Inflammatory macrophage (primary cell): ENCODE results near the gene TDRD12.
"Not testable (repeated sequence)": the region's sequence is repeated elsewhere in the genome, so short reads cannot be mapped to it uniquely, and the experiment has no call there.

Experiments used
- DNase-seq, 2 donors: peaks; one replicate each; pipeline ENCODE4 v3.0.0-alpha.2; 2020 to 2022

Gene TDRD12

GRCh38 chr19:32748948-32749347, 29.4 kb downstream of the TDRD12 start:
- no peak for DNase-seq

DNA sequence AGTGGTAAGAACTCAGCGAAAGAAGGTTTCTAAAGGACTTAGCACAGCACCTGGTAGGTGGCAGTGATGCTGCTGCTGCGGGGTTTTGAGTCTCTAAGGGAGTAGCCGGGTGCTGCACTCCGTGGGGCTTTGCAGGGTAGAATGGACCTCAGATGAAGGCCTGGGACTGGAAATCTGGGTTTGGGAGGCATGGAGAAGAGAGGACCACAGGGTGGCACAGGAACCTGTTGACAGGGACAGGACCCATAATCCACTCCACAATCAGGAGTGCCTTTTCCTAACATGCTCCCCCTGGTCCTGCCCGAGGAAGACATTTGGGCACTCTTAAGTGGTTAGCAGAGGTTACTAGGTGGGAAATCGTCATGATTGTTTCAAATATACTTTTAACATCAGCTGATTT, 29.8 kb downstream of the TDRD12 start:
- DNase-seq, result no peak

- DNase-seq, result peak; percentile 22 to 44
Measured at GRCh38 chr19:32750441-32751055, 31.0 kb downstream of the TDRD12 start.

DNA sequence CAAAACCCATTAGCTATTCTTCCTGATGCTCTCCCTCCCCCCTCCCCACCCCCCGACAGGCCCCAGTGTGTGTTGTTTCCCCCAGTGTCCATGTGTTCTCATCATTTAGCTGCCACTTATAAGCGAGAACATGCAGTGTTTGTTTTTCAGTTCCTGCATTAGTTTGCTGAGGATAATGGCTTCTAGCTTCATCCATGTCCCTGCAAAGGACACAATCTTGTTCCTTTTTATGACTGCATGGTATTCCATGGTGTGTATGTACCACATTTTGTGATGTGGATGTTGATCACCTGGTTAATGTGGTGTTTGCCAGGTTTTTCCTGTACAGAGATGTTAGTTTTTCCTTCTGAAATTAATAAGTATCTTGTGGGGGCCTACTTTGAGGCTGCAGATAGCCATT, 31.5 kb downstream of the TDRD12 start:
- DNase-seq, result no peak

DNA sequence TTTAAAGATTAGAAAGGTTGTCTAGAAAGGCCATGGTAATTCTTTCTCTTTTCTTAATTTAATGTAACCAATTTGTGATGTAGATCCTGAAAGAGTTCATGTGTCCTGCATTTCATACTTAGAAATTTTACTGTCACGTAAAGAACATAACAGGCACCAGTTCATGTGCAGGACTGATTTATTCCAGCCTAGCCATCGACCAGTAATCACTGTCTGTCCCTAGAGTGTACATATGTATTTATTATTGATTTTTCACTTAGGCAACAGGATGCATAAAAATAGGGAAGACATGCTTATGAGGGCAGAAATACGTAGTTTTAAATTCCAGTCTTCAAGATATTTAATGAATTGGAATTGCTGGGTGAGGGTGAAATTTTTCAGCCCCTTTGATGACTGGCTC, 37.6 kb downstream of the TDRD12 start:
- DNase-seq, result no peak

GRCh38 chr19:32765365-32765764, 45.8 kb downstream of the TDRD12 start:
- not testable (repeated sequence) for DNase-seq

DNA sequence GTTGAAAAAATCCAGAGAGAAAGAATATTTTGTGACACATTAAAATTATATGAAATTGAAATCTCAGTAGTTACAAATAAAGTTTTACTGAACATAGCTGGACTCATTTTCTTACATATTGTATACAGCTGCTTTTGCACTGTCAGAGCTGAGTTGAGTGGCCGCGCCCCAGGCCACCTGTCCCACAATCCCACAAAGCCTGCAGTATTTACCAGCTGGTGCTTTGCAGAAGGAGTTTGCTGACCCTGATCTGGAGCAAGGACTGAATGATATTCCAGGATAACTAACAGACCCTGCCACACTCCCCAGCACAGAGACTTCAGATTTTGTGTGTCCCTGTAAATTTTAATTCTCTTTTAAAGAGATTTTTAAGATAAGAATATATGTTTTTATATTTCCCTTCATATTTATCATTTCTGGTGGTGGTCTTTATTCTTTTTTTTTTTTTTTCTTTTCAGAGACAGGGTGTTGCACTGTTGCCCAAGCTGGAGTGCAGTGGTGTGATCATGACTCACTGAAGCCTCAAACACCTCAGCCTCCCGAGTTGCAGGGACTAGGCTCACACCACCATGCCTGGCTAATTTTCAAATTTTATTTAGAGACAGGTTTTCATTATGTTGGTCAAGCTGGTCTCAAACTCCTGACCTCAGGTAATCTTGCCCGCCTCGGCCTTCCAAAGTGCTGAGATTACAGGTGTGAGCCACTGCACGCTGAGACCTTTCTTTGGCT, 48.5 kb downstream of the TDRD12 start:
- DNase-seq, result no peak

- DNase-seq, result no peak
Measured at GRCh38 chr19:32771596-32771995, 52.0 kb downstream of the TDRD12 start.

GRCh38 chr19:32773126-32773525, 53.6 kb downstream of the TDRD12 start:
- no peak for DNase-seq

DNA sequence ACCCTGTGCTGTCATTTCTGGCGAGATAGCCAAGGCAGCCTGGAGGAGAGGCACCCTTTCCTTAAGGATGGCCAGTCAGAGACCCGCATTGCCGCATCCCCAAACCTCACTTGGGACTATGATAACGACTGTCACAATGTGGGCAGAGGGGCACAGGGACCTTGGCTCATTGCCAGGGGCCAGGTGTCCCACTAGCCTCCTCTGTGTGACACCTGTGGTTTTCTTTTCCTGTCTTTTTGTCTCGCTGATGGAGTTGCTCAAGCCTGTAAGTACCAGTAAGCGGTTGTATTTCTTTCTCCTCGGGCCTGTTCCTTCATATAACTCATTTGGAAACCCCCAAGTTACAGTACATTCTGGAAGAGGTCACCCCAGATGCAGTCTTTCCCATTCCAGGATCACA, 59.5 kb downstream of the TDRD12 start:
- DNase-seq, result no peak

- DNase-seq, result no peak
Measured at GRCh38 chr19:32781280-32781679, 61.7 kb downstream of the TDRD12 start.

DNA sequence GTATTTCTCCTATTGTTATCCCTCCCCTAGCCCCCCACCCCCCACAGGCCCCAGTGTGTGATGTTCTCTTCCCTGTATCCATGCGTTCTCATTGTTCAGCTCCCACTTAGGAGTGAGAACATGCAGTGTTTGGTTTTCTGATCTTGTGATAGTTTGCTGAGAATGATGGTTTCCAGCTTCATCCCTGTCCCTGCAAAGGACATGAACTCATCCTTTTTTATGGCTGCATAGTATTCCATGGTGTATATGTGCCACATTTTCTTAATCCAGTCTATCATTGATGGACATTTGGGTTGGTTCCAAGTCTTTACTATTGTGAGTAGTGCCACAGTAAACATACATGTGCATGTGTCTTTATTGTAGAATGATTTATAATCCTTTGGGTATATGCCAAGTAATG, 62.5 kb downstream of the TDRD12 start:
- not testable (repeated sequence) for DNase-seq

DNA sequence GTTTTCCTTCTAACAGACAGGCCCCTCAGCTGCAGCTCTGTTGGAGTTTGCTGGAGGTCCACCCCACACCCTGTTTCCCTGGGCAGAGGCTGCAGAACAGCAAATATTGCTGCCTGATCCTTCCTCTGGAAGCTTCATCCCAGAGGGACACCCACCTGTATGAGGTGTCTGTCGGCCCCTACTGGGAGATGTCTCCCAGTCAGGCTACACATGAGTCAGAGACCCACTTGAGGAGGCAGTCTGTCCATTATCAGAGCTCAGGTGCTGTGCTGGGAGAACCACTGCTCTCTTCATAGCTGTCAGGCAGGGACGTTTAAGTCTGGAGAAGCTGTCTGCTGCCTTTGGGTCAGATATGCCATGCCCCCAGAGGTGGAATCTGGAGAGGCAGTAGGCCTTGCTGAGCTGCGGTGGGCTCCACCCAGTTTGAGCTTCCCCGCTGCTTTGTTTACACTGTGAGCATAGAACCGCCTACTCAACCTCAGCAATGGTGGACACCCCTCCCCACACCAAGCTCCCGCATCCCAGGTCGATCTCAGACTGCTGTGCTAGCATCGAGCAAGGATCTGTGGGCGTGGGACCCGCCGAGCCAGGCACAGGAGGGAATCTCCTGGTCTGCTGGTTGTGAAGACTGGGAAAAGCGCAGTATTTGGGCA, 67.7 kb downstream of the TDRD12 start:
- DNase-seq, result not testable (repeated sequence)

- not testable (repeated sequence) for DNase-seq
Measured at GRCh38 chr19:32787895-32788294, 68.3 kb downstream of the TDRD12 start.

DNA sequence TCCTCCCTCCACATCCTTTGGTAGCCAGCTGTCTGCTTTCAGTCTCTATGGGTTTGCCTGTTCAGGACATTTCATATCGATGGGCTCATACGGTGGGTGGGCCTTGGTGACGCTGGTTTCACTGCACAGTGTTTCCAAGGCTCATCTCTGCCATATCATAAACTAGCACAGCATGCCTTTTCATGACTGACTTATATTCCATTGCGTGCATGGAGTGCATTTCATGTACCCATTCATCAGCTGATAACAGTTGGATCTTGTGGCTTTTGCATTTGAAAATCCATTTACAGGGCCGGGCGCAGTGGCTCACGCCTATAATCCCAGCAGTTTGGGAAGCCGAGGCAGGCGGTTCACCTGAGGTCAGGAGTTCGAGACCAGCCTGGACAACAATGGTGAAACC, 69.9 kb downstream of the TDRD12 start:
- DNase-seq, result no peak

DNA sequence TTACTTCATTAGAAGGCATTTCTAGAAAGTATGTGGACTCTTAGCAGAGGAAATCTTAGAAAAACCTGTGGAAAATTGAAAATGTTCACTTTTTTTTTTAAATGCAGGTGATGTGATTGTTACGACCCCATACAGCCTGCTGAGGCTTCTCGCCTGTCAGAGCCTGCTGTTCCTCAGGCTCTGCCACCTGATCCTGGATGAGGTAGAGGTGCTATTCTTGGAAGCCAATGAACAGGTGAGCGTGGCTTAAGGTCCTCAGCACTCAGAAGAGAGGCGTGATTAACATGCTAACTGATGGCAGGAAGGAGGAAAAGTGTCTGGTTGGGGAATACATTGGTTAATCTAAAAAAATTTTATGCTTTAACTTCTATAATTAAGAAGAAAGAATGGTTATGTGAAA, 78.6 kb downstream of the TDRD12 start:
- DNase-seq, result no peak

- no peak for DNase-seq
Measured at GRCh38 chr19:32800191-32800590, 80.6 kb downstream of the TDRD12 start.

- DNase-seq, result no peak
Measured at GRCh38 chr19:32800754-32801153, 81.2 kb downstream of the TDRD12 start.

DNA sequence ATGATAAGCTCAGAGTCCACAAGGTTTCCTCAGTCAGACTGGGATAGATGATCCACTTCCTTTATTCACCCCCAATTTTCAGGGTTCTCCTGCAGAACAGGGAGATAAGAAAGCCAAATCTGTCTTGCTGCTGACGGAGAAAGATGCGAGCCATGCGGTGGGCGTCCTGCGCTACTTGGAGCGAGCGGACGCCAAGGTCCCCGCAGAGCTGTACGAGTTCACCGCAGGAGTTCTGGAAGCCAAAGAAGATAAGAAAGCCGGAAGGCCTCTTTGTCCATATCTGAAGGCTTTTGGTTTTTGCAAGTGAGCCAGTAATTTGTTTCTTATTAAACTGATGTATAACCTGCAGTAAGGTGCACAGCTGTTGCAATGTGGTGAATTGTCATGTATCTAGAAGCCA, 83.3 kb downstream of the TDRD12 start:
- no peak for DNase-seq

GRCh38 chr19:32808236-32808635, 88.7 kb downstream of the TDRD12 start:
- no peak for DNase-seq

GRCh38 chr19:32809254-32809653, 89.7 kb downstream of the TDRD12 start:
- no peak for DNase-seq

GRCh38 chr19:32809754-32810153, 90.2 kb downstream of the TDRD12 start:
- DNase-seq, result no peak

DNA sequence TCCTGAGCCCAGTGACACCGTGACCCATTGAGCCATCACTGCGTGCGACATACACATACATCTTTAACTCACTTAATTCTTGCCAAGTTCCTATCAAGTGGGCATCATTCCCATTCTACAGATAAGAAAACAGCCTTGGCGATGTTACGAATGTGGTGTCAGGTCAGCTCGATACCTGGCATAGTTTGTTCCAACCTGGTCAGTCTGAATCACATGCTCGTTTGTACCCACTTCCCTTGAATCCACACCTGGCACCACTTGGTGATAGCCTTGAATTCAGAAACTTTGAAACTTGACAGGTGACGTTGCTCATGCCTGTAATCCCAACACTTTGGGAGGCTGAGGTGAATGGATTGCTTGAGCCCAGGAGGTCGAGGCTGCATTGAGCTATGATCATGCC, 90.9 kb downstream of the TDRD12 start:
- DNase-seq, result no peak

GRCh38 chr19:32811151-32811550, 91.6 kb downstream of the TDRD12 start:
- no peak for DNase-seq
